Large intestine (tissue), 12 donors: ENCODE measurements around the gene ITM2C. TPM values are rescaled to one million over a fixed set of nuclear protein-coding genes. Genes with fewer than 3 reads are reported as not detected.

Experiments used
- DNase-seq, 2 donors: peaks; one replicate each; pipeline versions ENCODE4 v3.0.0 to v3.0.0-alpha.2; 2013
- H3K27ac ChIP-seq: one replicate; pipeline ENCODE4 v1.5.1; 2013; ENCODE audit warnings: low read length
- H3K27me3 ChIP-seq: 2 replicates; pipeline ENCODE4 v1.6.1; 2013; ENCODE audit warnings: low read length; ENCODE audit not compliant: control insufficient read depth, insufficient read depth
- H3K36me3 ChIP-seq: 2 replicates; pipeline ENCODE4 v1.6.1; 2013; ENCODE audit warnings: low read length; ENCODE audit not compliant: control insufficient read depth, insufficient read depth
- H3K4me1 ChIP-seq: one replicate; pipeline ENCODE4 v1.6.1; 2013; ENCODE audit warnings: low read length; ENCODE audit not compliant: control insufficient read depth, insufficient read depth
- H3K4me3 ChIP-seq: one replicate; pipeline ENCODE4 v1.5.1; 2013; ENCODE audit warnings: low read length
- H3K9me3 ChIP-seq: one replicate; pipeline ENCODE4 v1.6.1; 2013; ENCODE audit warnings: mild to moderate bottlenecking, low read depth, low read length, moderate library complexity; ENCODE audit not compliant: control insufficient read depth
- WGBS: methylation state at CpG from one replicate; pipeline ENCODE4 v1.1.5; 2013; ENCODE audit warnings: low lambda C conversion rate; ENCODE audit not compliant: insufficient coverage; 5-methylcytosine and 5-hydroxymethylcytosine counted together
- long read RNA-seq, 11 donors: transcript quantifications; one replicate each; lab custom pipeline, GENCODE V29; 2026
- polyA plus RNA-seq: library from polyadenylated mRNA; unstranded; fragments of 120-200 nt; gene quantifications from one replicate; pipeline ENCODE4 v1.2.1, GENCODE V29; 2013

ITM2C gene
- 321 TPM for polyA plus RNA-seq
- long read RNA-seq, donor 1, transcript ITM2C-210 (1 exons, 501 nt): minor isoform, 40 of 128 reads
- long read RNA-seq, donor 1, transcript ITM2C-202 (6 exons, 2,078 nt): major isoform, 72 of 128 reads
- long read RNA-seq, donor 1, partial matches to known transcripts: 6 of 128 reads
- long read RNA-seq, donor 1, other reads (novel, unspliced or antisense): 8 of 128 reads
- long read RNA-seq, donor 2, transcript ITM2C-210 (1 exons, 501 nt): minor isoform, 77 of 243 reads
- long read RNA-seq, donor 2, transcript ITM2C-202 (6 exons, 2,078 nt): major isoform, 136 of 243 reads
- long read RNA-seq, donor 2, partial matches to known transcripts: 26 of 243 reads
- long read RNA-seq, donor 2, other reads (novel, unspliced or antisense): 0 of 243 reads
- long read RNA-seq, donor 3: 0 reads
- long read RNA-seq, donor 4, transcript ITM2C-202 (6 exons, 2,078 nt): major isoform, 24 of 33 reads
- long read RNA-seq, donor 4, transcript ITM2C-210 (1 exons, 501 nt): minor isoform, 8 of 33 reads
- long read RNA-seq, donor 4, partial matches to known transcripts: 0 of 33 reads
- long read RNA-seq, donor 4, other reads (novel, unspliced or antisense): 0 of 33 reads
- long read RNA-seq, donor 5, transcript ITM2C-210 (1 exons, 501 nt): minor isoform, 53 of 320 reads
- long read RNA-seq, donor 5, transcript ITM2C-202 (6 exons, 2,078 nt): major isoform, 226 of 320 reads
- long read RNA-seq, donor 5, partial matches to known transcripts: 14 of 320 reads
- long read RNA-seq, donor 5, other reads (novel, unspliced or antisense): 24 of 320 reads
- long read RNA-seq, donor 6, transcript ITM2C-210 (1 exons, 501 nt): minor isoform, 62 of 229 reads
- long read RNA-seq, donor 6, transcript ITM2C-202 (6 exons, 2,078 nt): major isoform, 139 of 229 reads
- long read RNA-seq, donor 6, partial matches to known transcripts: 16 of 229 reads
- long read RNA-seq, donor 6, other reads (novel, unspliced or antisense): 8 of 229 reads
- long read RNA-seq, donor 7, transcript ITM2C-210 (1 exons, 501 nt): minor isoform, 46 of 224 reads
- long read RNA-seq, donor 7, transcript ITM2C-202 (6 exons, 2,078 nt): major isoform, 139 of 224 reads
- long read RNA-seq, donor 7, partial matches to known transcripts: 15 of 224 reads
- long read RNA-seq, donor 7, other reads (novel, unspliced or antisense): 18 of 224 reads
- long read RNA-seq, donor 8, transcript ITM2C-202 (6 exons, 2,078 nt): major isoform, 146 of 245 reads
- long read RNA-seq, donor 8, transcript ITM2C-210 (1 exons, 501 nt): minor isoform, 75 of 245 reads
- long read RNA-seq, donor 8, partial matches to known transcripts: 11 of 245 reads
- long read RNA-seq, donor 8, other reads (novel, unspliced or antisense): 12 of 245 reads
- long read RNA-seq, donor 9, transcript ITM2C-202 (6 exons, 2,078 nt): major isoform, 127 of 194 reads
- long read RNA-seq, donor 9, transcript ITM2C-210 (1 exons, 501 nt): minor isoform, 38 of 194 reads
- long read RNA-seq, donor 9, partial matches to known transcripts: 19 of 194 reads
- long read RNA-seq, donor 9, other reads (novel, unspliced or antisense): 8 of 194 reads
- long read RNA-seq, donor 10, transcript ITM2C-203 (5 exons, 1,889 nt): minor isoform, 6 of 266 reads
- long read RNA-seq, donor 10, transcript ITM2C-210 (1 exons, 501 nt): minor isoform, 57 of 266 reads
- long read RNA-seq, donor 10, transcript ITM2C-202 (6 exons, 2,078 nt): major isoform, 175 of 266 reads
- long read RNA-seq, donor 10, partial matches to known transcripts: 0 of 266 reads
- long read RNA-seq, donor 10, other reads (novel, unspliced or antisense): 26 of 266 reads
- long read RNA-seq, donor 11, transcript ITM2C-202 (6 exons, 2,078 nt): major isoform, 99 of 140 reads
- long read RNA-seq, donor 11, transcript ITM2C-210 (1 exons, 501 nt): minor isoform, 24 of 140 reads
- long read RNA-seq, donor 11, partial matches to known transcripts: 0 of 140 reads
- long read RNA-seq, donor 11, other reads (novel, unspliced or antisense): 15 of 140 reads

GRCh38 chr2:230864605-230865306 is at the start of gene ITM2C:
TSS of gene ITM2C (plus strand) at chr2:230864942. CDS start at chr2:230865026, 84 bp downstream.
- peak; percentile 72 to 88 for DNase-seq
- Histone ChIP-seq H3K4me1 (peaks cover 42% of the 10 kb centered on the region), H3K9me3 (peaks cover 3% of the 10 kb centered on the region), H3K27me3 (no peaks in the 10 kb centered on the region), H3K27ac (peak within 1 kb of the TSS; percentile 74), H3K4me3 (peak within 1 kb of the TSS; percentile 95), H3K36me3 (peaks cover 2% of the 10 kb centered on the region)
- whole genome bisulfite sequencing: no CpG with 5 or more reads among the region's 76 CpGs

- peaks cover 56% of the 10 kb centered on the region for H3K36me3 ChIP-seq
- WGBS: 100% methylated on average over 1 of the region's 3 CpGs
- H3K4me3 ChIP-seq: no peak overlapping the region
- no peaks in the 10 kb centered on the region for H3K4me1 ChIP-seq
- no peak for DNase-seq
- H3K27ac ChIP-seq: no peak overlapping the region
- no peaks in the 10 kb centered on the region for H3K9me3 ChIP-seq
- no peaks in the 10 kb centered on the region for H3K27me3 ChIP-seq
Observed at GRCh38 chr2:230815088-230815487, 49.7 kb upstream of the ITM2C start.

GRCh38 chr2:230816735-230817134 is 48.0 kb upstream of the ITM2C start:
- H3K4me3 ChIP-seq: no peak overlapping the region
- H3K4me1 ChIP-seq: no peaks in the 10 kb centered on the region
- no peak for DNase-seq
- H3K9me3 ChIP-seq: no peaks in the 10 kb centered on the region
- no peak overlapping the region for H3K27ac ChIP-seq
- WGBS: no CpG with 5 or more reads among the region's 7 CpGs
- H3K27me3 ChIP-seq: no peaks in the 10 kb centered on the region
- peaks cover 44% of the 10 kb centered on the region for H3K36me3 ChIP-seq

- Histone ChIP-seq H3K4me1 (no peaks in the 10 kb centered on the region), H3K27ac (no peak overlapping the region), H3K9me3 (no peaks in the 10 kb centered on the region), H3K36me3 (peaks cover 35% of the 10 kb centered on the region), H3K4me3 (no peak overlapping the region), H3K27me3 (no peaks in the 10 kb centered on the region)
- WGBS: no CpG with 5 or more reads among the region's 1 CpG
- no peak for DNase-seq
Observed at GRCh38 chr2:230819433-230819832, 45.3 kb upstream of the ITM2C start.

- Histone ChIP-seq H3K27me3 (peaks cover 7% of the 10 kb centered on the region), H3K4me3 (no peak overlapping the region), H3K4me1 (no peaks in the 10 kb centered on the region), H3K27ac (no peak overlapping the region), H3K9me3 (no peaks in the 10 kb centered on the region), H3K36me3 (peaks cover 32% of the 10 kb centered on the region)
- WGBS: 60% methylated on average over 1 of the region's 18 CpGs
- DNase-seq: no peak
Observed at GRCh38 chr2:230821261-230821990, 43.3 kb upstream of the ITM2C start.

- DNase-seq: no peak
- H3K27ac ChIP-seq: no peak overlapping the region
- no peaks in the 10 kb centered on the region for H3K4me1 ChIP-seq
- no peak overlapping the region for H3K4me3 ChIP-seq
- peaks cover 12% of the 10 kb centered on the region for H3K27me3 ChIP-seq
- peaks cover 28% of the 10 kb centered on the region for H3K36me3 ChIP-seq
- H3K9me3 ChIP-seq: no peaks in the 10 kb centered on the region
- no CpG with 5 or more reads among the region's 13 CpGs for WGBS
Observed at GRCh38 chr2:230821991-230822520, 42.7 kb upstream of the ITM2C start.

- Histone ChIP-seq H3K27ac (no peak overlapping the region), H3K4me3 (no peak overlapping the region), H3K27me3 (peaks cover 21% of the 10 kb centered on the region), H3K4me1 (peaks cover 2% of the 10 kb centered on the region), H3K36me3 (peaks cover 20% of the 10 kb centered on the region), H3K9me3 (no peaks in the 10 kb centered on the region)
- no peak for DNase-seq
- WGBS: no CpG with 5 or more reads among the region's 10 CpGs
Observed at GRCh38 chr2:230823264-230823964, 41.3 kb upstream of the ITM2C start.

GRCh38 chr2:230824406-230824978 is 40.2 kb upstream of the ITM2C start:
- Histone ChIP-seq H3K9me3 (peaks cover 8% of the 10 kb centered on the region), H3K36me3 (peaks cover 12% of the 10 kb centered on the region), H3K4me3 (no peak overlapping the region), H3K27me3 (peaks cover 25% of the 10 kb centered on the region), H3K4me1 (peaks cover 5% of the 10 kb centered on the region), H3K27ac (no peak overlapping the region)
- 0% methylated on average over 1 of the region's 14 CpGs for WGBS
- DNase-seq: peak; percentile 65 to 72
